PFSK-1 (cell line): Measurements from ENCODE around the gene IL15RA.

Source experiments
- FOXP2 ChIP-seq: optimal IDR thresholded peaks from 2 replicates; pipeline ENCODE3; 2011; ENCODE audit warnings: borderline replicate concordance, control low read depth, inconsistent platforms; ENCODE audit not compliant: insufficient read depth; ENCODE audit errors: extremely low read length, extremely low read depth
- POLR2AphosphoS5 ChIP-seq: IDR thresholded peaks from 2 replicates; pipeline ENCODE4 v1.6.1; 2012; ENCODE audit warnings: low read depth, mild to moderate bottlenecking, control low read depth, low read length, moderate library complexity
- REST ChIP-seq, 2 experiments: IDR thresholded peaks; 2 replicates each; pipeline versions ENCODE4 v1.6.1 to v1.8.0; 2011 to 2012; ENCODE audit warnings: low read depth in 2 of 2, low read length in 2 of 2, control low read depth in 1 of 2, inconsistent platforms in 1 of 2, mild to moderate bottlenecking in 1 of 2, moderate library complexity in 1 of 2; ENCODE audit not compliant: insufficient read depth in 1 of 2
- SIN3A ChIP-seq: IDR thresholded peaks from 2 replicates; pipeline ENCODE4 v1.6.1; 2012; ENCODE audit warnings: mild to moderate bottlenecking, low read length, moderate library complexity, borderline replicate concordance; ENCODE audit not compliant: insufficient read depth
- TAF1 ChIP-seq: IDR thresholded peaks from 2 replicates; pipeline ENCODE4 v1.6.1; 2012; ENCODE audit warnings: low read length, control low read depth, borderline replicate concordance; ENCODE audit not compliant: insufficient read depth

The IL15RA gene

GRCh38 chr10:5975641-5976473 lies 1.5 kb downstream of the IL15RA start:
- TF ChIP-seq POLR2AphosphoS5, result no peak
- TF ChIP-seq TAF1, result no peak
- no peak for TF ChIP-seq FOXP2
- no peak for TF ChIP-seq REST (IDR thresholded peaks at IDR 0.05; ENCODE audit: insufficient read depth in 1 of 2, low read depth in 2 of 2, low read length in 2 of 2)
- no peak for TF ChIP-seq SIN3A

GRCh38 chr10:5973069-5973468 lies 4.3 kb downstream of the IL15RA start:
- TF ChIP-seq TAF1 (no peak), FOXP2 (no peak), POLR2AphosphoS5 (no peak), REST (IDR thresholded peaks at IDR 0.05; ENCODE audit: insufficient read depth in 1 of 2, low read depth in 2 of 2, low read length in 2 of 2) (no peak), SIN3A (no peak)

GRCh38 chr10:5971886-5972285 lies 5.5 kb downstream of the IL15RA start:
- TF ChIP-seq FOXP2 (no peak), SIN3A (no peak), TAF1 (no peak), POLR2AphosphoS5 (no peak), REST (IDR thresholded peaks at IDR 0.05; ENCODE audit: insufficient read depth in 1 of 2, low read depth in 2 of 2, low read length in 2 of 2) (no peak)

- TF ChIP-seq SIN3A, result no peak
- TF ChIP-seq TAF1, result no peak
- TF ChIP-seq POLR2AphosphoS5, result no peak
- TF ChIP-seq FOXP2, result no peak
- no peak for TF ChIP-seq REST (IDR thresholded peaks at IDR 0.05; ENCODE audit: insufficient read depth in 1 of 2, low read depth in 2 of 2, low read length in 2 of 2)
Observed at GRCh38 chr10:5971315-5971832, 6.0 kb downstream of the IL15RA start.
